ENCODE measurements around the gene PRKAG2. TPM values are rescaled to one million over a fixed set of nuclear protein-coding genes. Genes with fewer than 3 reads are reported as not detected.

PRKAG2 gene
- total and polyA plus RNA-seq, 2 of the 8 experiments (the other 6 are each of a cell fraction or from before 2014, with no cell fraction given), result 7.5 to 18.1 TPM

DNA sequence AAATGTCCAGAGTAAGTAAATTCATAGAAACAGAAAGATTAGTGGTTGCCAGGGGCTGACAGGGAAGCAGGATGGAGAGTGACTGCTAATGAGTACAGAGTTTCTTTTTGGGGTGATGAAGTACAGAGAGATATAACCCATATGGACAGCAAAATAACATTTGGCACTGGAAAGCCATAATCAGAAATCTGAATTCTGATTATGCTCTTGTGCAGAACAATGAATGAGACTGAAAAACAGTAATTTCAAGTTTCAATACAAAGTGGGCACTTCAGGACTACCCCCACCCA, 361.7 kb downstream of the PRKAG2 start (continued):
- TF ChIP-seq RFX5 (IDR thresholded peaks at IDR 0.05; ENCODE audit: borderline replicate concordance, low read depth, low read length), result no peak
- TF ChIP-seq GABPA (IDR thresholded peaks at IDR 0.05; ENCODE audit: borderline replicate concordance, insufficient read depth, low read length), result no peak
- TF ChIP-seq KDM1A (IDR thresholded peaks at IDR 0.05; ENCODE audit: borderline replicate concordance, low read length), result no peak
- TF ChIP-seq RXRA (IDR thresholded peaks at IDR 0.05; ENCODE audit: insufficient read depth, low read depth, low read length), result no peak
- TF ChIP-seq TCF12 (IDR thresholded peaks at IDR 0.05; ENCODE audit: low read depth, low read length), result no peak
- TF ChIP-seq BRCA1 (IDR thresholded peaks at IDR 0.05; ENCODE audit: low read depth, low read length), result no peak
- no peak for TF ChIP-seq RBBP5 (IDR thresholded peaks at IDR 0.05; ENCODE audit: borderline replicate concordance, low read depth, low read length)

Data from H1 (cell line).